Measurements from ENCODE around the gene RXFP3.
"Not testable (repeated sequence)": the region's sequence is repeated elsewhere in the genome, so short reads cannot be mapped to it uniquely, and the experiment has no call there.

The RXFP3 gene

DNA sequence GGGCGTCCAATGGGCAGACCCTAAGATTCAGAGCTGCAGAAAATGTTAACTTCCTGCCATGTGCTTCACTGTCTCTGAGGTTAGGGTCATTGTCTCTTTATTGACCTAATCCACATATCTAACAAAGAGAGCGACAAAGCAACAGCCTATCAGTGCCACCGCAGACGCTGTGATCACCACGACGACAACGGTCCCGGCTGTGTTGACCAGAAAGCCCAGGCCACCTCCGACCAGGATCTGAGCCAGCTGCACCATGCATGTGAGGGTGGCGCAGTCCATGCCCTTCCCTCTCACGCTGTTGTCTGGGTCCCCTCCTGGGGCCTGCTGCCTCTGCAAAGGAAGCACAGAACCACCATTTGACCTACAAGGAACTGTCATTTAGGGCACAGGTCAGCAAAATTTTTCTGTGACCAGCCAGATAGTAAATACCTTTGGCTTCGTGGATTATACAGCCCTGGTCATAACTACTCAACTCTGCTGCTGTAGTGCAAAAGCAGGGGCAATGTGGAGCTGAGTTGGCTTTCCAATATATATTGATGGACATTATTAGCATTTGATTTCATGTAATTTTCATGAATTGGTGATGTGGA, 8.5 kb downstream of the RXFP3 start:
- Mint-ChIP-seq H3K4me3 (no peak overlapping the region), H3K4me1 (no peaks in the 10 kb centered on the region), H3K9me3 (no peaks in the 10 kb centered on the region), H3K27ac (no peak overlapping the region), H3K36me3 (ENCODE audit: low read depth) (no peaks in the 10 kb centered on the region), H3K27me3 (peaks cover 19% of the 10 kb centered on the region)
- no peak for DNase-seq
- no peak for ATAC-seq

DNA sequence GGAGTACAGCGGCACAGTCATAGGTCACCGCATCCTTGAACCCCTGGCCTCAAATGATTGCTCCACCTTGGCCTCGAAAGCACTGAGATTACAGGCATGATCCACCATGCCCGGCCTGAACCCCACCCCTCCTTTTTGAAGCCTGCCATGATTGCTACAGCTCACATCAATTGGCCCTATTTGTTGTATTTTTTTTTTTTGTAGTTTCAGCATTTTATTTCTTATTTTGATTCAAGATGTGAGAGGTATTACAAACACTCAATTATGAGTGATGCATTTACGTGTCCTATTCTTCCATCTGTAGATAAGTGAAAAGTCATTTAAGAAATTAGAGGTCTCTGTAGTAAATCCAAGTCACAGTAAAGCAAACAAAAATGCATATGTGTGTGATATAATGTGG, 16.0 kb downstream of the RXFP3 start:
- not testable (repeated sequence) for H3K4me3 Mint-ChIP-seq; DNase-seq; ATAC-seq; H3K9me3 Mint-ChIP-seq; H3K36me3 Mint-ChIP-seq (ENCODE audit: low read depth); H3K27ac Mint-ChIP-seq; H3K27me3 Mint-ChIP-seq; H3K4me1 Mint-ChIP-seq

DNA sequence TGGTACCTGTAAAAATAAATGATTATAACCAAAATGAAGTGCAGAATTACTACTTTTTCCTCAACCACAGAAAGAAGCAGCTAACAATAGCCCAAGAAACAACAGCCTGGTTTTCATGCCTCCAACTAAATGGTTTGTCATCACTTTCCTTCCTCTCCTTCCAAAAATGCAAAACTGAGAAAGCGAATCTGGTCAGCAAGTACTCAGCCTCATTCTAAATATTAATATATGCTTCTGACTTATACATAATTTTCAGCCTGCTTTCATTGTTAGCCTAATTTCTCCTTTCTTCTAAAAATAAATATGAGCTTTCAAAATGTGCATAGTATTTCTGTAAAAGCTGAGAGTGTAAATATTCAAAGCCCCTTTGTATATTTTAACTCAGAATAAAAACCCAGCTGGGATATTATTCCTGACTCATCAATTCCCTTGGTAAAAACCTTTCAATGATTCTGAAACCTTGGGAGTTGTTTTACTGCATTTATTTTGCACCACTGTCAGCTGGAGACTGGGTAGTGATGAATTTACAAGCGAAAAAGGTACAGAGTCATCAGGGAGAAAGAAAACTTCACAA, 21.5 kb downstream of the RXFP3 start:
- Mint-ChIP-seq H3K36me3 (ENCODE audit: low read depth) (no peaks in the 10 kb centered on the region), H3K4me3 (no peak overlapping the region), H3K9me3 (peaks cover 3% of the 10 kb centered on the region), H3K27me3 (no peaks in the 10 kb centered on the region), H3K27ac (no peak overlapping the region), H3K4me1 (no peaks in the 10 kb centered on the region)
- no peak for ATAC-seq
- DNase-seq = no peak

DNA sequence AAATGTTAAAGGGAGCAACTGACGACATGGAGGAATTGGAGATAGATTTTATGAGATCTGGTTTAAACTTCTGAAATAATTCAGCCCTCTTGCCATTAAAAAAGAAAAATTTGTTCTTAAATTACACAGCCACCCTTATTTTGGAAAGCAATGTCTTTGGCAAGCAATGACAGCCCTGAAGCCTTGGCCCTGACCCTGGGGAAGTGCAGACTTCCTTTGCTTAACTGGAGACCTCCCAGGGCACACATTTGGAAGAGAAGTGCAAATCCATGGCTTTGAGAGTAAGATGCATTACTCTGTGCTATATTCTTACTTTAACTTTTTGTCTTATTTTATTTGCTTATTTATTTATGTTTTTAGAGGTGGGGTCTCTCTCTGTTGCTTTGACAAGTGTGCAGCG, 22.0 kb downstream of the RXFP3 start:
- Mint-ChIP-seq H3K9me3 (peaks cover 3% of the 10 kb centered on the region), H3K4me3 (no peak overlapping the region), H3K4me1 (no peaks in the 10 kb centered on the region), H3K36me3 (ENCODE audit: low read depth) (no peaks in the 10 kb centered on the region), H3K27ac (no peak overlapping the region), H3K27me3 (no peaks in the 10 kb centered on the region)
- no peak for ATAC-seq
- no peak for DNase-seq

DNA sequence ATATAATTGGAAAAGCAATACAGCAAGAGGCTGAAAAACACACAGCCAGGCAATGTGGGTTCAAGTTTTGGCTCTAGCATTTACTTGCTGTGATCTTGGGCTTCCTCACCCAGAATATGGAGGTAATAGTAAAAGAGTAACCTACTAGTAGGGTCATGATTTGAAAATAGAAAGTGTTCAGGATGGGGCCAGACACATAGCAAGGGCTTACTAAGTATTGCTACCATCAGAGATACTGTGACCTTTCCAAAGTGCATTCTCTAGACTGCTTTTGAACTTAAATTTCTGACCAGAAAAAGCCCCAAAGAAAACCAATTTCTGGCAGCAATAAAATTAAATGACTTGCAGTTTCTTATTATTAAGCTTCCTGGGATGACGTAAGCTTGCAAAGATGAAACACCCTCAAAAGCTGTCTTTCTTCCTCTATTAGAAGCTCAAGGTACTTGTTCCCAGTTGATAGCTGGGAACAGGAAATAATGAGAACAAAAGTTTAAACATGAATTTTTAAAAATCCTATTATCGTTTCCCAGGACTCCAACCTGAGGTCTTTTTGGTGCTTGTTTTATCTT, 28.0 kb downstream of the RXFP3 start:
- Mint-ChIP-seq H3K36me3 (ENCODE audit: low read depth) (no peaks in the 10 kb centered on the region), H3K4me3 (no peak overlapping the region), H3K27me3 (no peaks in the 10 kb centered on the region), H3K4me1 (peaks cover 9% of the 10 kb centered on the region), H3K9me3 (no peaks in the 10 kb centered on the region), H3K27ac (no peak overlapping the region)
- DNase-seq = no peak
- no peak for ATAC-seq

DNA sequence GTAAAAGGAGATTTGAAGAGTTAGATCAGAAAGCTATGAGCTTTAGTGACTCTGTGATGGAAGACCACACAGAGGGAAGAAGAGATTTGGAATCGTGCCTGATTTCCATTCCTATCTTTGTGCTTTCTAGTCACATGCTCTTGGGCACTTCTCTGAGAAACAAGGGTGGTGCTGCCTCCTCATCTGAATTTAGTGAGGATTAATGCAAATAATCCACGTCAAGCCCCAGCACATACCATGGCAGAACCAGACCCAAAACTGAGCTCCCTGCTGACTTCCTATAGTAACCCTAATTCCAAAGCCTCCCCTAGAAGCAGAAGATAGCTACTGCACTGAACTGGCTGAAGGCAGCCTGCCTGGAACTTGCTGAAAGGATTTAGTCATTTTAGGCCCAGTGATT, 30.6 kb downstream of the RXFP3 start:
- ATAC-seq (no peak), DNase-seq (no peak)
- no peak overlapping the region for H3K27ac Mint-ChIP-seq
- no peaks in the 10 kb centered on the region for H3K36me3 Mint-ChIP-seq (ENCODE audit: low read depth)
- no peak overlapping the region for H3K4me3 Mint-ChIP-seq
- peaks cover 11% of the 10 kb centered on the region for H3K4me1 Mint-ChIP-seq
- H3K27me3 Mint-ChIP-seq = no peaks in the 10 kb centered on the region
- no peaks in the 10 kb centered on the region for H3K9me3 Mint-ChIP-seq

GRCh38 chr5:33968211-33969005, 32.2 kb downstream of the RXFP3 start:
- ATAC-seq = no peak

DNA sequence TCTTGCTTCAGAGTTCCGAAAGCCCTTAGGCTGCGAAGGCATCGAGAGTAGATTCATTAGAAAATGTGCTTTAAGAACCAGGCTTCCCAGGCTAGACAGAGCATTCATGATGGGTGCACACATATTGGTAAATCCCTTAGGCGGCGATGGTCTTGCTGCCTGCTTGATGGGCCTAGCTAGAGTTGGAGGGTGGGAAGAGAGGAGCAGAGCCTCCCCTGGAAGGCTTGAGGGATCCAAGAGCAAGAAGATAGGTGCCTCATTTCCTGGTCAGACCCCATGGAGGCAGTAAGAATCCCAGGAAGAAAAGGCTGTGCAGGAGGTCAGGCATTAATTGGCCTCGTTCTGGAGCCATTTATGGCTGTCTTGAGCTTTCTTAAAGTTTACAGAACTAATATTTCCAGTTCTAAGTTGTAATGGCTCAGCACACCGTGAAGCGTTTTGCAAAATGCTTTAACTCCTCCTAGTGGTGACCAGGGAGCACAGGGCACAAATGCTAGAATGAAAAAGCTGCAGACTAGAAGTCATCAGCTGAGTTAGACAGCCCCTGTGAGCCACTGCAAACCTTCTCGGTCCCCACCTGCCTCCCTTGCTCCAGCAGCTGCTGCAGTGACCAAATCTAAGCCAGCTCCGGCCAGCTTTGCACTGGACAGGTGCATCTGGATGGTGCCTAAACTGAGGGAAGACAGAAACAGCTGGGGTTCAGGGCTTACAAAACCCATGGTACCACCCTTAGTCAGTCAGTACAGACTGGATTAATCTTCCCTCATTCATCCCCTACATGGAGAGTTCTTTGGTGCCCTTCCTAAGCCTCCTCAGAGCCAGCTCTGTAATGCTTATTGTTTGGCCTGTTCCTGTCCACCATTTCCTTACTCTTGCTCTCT, 33.6 kb downstream of the RXFP3 start:
- ATAC-seq = no peak
- no peaks in the 10 kb centered on the region for H3K27me3 Mint-ChIP-seq
- peaks cover 15% of the 10 kb centered on the region for H3K4me1 Mint-ChIP-seq
- no peaks in the 10 kb centered on the region for H3K36me3 Mint-ChIP-seq (ENCODE audit: low read depth)
- H3K9me3 Mint-ChIP-seq = no peaks in the 10 kb centered on the region
- no peak for DNase-seq
- H3K4me3 Mint-ChIP-seq = no peak overlapping the region
- no peak overlapping the region for H3K27ac Mint-ChIP-seq

More at GRCh38 chr5:33968211-33969005, 32.2 kb downstream of the RXFP3 start:
- Mint-ChIP-seq H3K27me3 (no peaks in the 10 kb centered on the region), H3K27ac (no peak overlapping the region), H3K9me3 (no peaks in the 10 kb centered on the region), H3K4me3 (no peak overlapping the region), H3K4me1 (peaks cover 17% of the 10 kb centered on the region), H3K36me3 (ENCODE audit: low read depth) (no peaks in the 10 kb centered on the region)
- no peak for DNase-seq

DNA sequence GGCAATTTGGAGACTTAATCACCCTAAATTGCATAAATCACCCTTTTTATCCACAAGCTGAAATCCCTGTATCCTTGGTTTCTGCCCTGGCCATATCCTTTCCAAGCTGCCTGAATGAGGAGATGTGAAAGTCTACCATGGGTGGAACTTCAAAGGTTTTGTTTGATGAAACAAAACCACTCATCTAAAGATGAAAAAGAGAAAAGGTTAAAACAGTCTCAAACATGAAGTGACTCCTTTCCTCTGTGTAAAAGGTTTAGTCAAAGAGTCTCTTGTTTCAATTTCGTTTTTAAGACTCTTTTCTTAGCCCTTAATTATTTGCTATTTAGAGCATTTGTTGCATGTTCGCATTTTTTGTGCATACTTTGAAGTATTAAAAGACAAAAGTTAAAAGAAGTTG, 37.1 kb downstream of the RXFP3 start:
- Mint-ChIP-seq H3K27me3 (no peaks in the 10 kb centered on the region), H3K27ac (no peak overlapping the region), H3K36me3 (ENCODE audit: low read depth) (no peaks in the 10 kb centered on the region), H3K9me3 (no peaks in the 10 kb centered on the region), H3K4me3 (no peak overlapping the region), H3K4me1 (peaks cover 10% of the 10 kb centered on the region)
- DNase-seq (no peak), ATAC-seq (peak; percentile 65)

DNA sequence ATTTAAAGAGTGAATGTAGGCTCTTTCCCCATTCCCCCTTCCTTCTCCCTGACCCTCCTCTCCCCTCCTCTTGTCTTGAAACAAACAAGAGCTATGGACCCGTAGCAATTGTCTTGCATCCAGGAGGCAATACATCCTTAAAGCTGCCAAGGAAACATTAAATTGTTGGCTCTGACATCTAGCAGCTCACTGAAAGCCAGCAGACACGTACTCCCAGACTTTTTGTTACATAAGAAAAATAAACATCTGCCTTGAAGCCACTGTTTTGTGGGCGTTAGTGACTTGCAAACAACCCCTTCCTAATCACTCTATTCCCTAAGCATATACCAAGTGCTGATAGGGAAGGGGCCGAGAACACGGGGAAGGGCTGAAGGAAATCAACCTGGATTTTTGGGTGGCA, 39.7 kb downstream of the RXFP3 start:
- ATAC-seq (no peak), DNase-seq (no peak)
- Mint-ChIP-seq H3K4me3 (no peak overlapping the region), H3K36me3 (ENCODE audit: low read depth) (no peaks in the 10 kb centered on the region), H3K4me1 (peaks cover 8% of the 10 kb centered on the region), H3K9me3 (no peaks in the 10 kb centered on the region), H3K27ac (no peak overlapping the region), H3K27me3 (no peaks in the 10 kb centered on the region)

- no peak overlapping the region for H3K4me3 Mint-ChIP-seq
- H3K36me3 Mint-ChIP-seq (ENCODE audit: low read depth) = no peaks in the 10 kb centered on the region
- H3K27me3 Mint-ChIP-seq = no peaks in the 10 kb centered on the region
- H3K4me1 Mint-ChIP-seq = peaks cover 8% of the 10 kb centered on the region
- DNase-seq (no peak), ATAC-seq (no peak)
- H3K9me3 Mint-ChIP-seq = no peaks in the 10 kb centered on the region
- H3K27ac Mint-ChIP-seq = no peak overlapping the region
Observed at GRCh38 chr5:33976307-33976706, 40.1 kb downstream of the RXFP3 start.

DNA sequence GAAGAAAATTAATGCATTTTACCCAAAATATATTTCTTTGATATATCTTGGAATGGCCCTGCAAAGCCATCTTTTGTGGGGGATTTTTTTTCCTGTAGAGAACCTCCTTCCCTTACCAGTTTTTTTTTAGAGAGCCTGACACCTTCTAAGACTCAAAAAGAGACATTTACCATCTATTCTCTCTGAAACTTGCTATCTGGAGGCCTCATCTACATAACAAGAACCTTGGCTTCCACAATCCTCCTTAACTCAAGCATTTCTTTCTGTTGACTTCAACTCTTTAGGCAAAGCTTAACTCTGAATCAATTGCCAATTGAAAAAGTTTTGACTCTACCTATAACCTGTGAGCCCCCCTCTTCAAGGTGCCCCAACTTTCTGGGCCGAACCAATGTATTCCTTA, 42.1 kb downstream of the RXFP3 start:
- Mint-ChIP-seq H3K4me1 (peaks cover 3% of the 10 kb centered on the region), H3K9me3 (no peaks in the 10 kb centered on the region), H3K27me3 (no peaks in the 10 kb centered on the region)

DNA sequence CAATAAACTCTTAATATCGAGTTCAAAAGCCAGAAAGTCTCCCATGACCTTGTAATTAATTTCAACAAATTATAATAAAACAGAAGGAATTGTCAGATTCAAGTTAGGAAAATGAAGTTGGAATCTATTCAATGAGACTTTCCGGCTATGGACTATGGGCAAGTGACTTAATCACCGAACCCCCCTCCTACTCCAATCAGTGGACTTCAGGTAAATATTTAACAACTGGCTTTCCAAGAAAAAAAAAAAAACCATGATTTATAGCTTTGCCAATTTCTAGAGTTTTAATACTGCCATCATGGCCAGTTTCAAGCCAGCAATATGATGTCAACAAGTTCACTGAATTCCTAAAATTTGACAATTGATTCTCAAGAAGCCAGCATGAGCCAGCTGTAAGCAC, 43.8 kb downstream of the RXFP3 start:
- H3K4me3 Mint-ChIP-seq = no peak overlapping the region
- H3K4me1 Mint-ChIP-seq = no peaks in the 10 kb centered on the region
- ATAC-seq (no peak), DNase-seq (no peak)
- H3K36me3 Mint-ChIP-seq (ENCODE audit: low read depth) = no peaks in the 10 kb centered on the region
- H3K27ac Mint-ChIP-seq = no peak overlapping the region
- H3K27me3 Mint-ChIP-seq = no peaks in the 10 kb centered on the region
- H3K9me3 Mint-ChIP-seq = no peaks in the 10 kb centered on the region

More for the DNA sequence above, 42.1 kb downstream of the RXFP3 start:
- ATAC-seq (no peak), DNase-seq (no peak)
- H3K27ac Mint-ChIP-seq = no peak overlapping the region
- H3K4me3 Mint-ChIP-seq = no peak overlapping the region
- H3K36me3 Mint-ChIP-seq (ENCODE audit: low read depth) = no peaks in the 10 kb centered on the region

- Mint-ChIP-seq H3K36me3 (ENCODE audit: low read depth) (no peaks in the 10 kb centered on the region), H3K27ac (no peak overlapping the region), H3K9me3 (no peaks in the 10 kb centered on the region), H3K4me3 (no peak overlapping the region), H3K4me1 (no peaks in the 10 kb centered on the region), H3K27me3 (no peaks in the 10 kb centered on the region)
- DNase-seq (no peak), ATAC-seq (no peak)
Observed at GRCh38 chr5:33981408-33982162, 45.4 kb downstream of the RXFP3 start.

All from activated naive CD8-positive, alpha-beta T cell treated with anti-CD3 and anti-CD28 coated beads, Interleukin-2, amount 50 U/mL, for 24 hours (primary cell).